ENCODE data around the gene PPP1R3C.

The PPP1R3C gene

GRCh38 chr10:91593366-91593765, 39.5 kb downstream of the PPP1R3C start:
- DNase-seq (no peak), ATAC-seq (no peak)
- Mint-ChIP-seq H3K27me3 (peaks cover 31% of the 10 kb centered on the region), H3K27ac (no peak overlapping the region), H3K9me3 (no peaks in the 10 kb centered on the region), H3K4me3 (no peak overlapping the region), H3K4me1 (no peaks in the 10 kb centered on the region)

GRCh38 chr10:91592266-91592975, 40.5 kb downstream of the PPP1R3C start:
- Mint-ChIP-seq H3K27ac (no peak overlapping the region), H3K9me3 (no peaks in the 10 kb centered on the region), H3K27me3 (peaks cover 34% of the 10 kb centered on the region), H3K4me3 (no peak overlapping the region), H3K4me1 (no peaks in the 10 kb centered on the region)
- ATAC-seq, result no peak
- no peak for DNase-seq

- peaks cover 34% of the 10 kb centered on the region for H3K27me3 Mint-ChIP-seq
- no peak overlapping the region for H3K4me3 Mint-ChIP-seq
- H3K27ac Mint-ChIP-seq, result no peak overlapping the region
- ATAC-seq (no peak), DNase-seq (no peak)
- H3K4me1 Mint-ChIP-seq, result no peaks in the 10 kb centered on the region
- H3K9me3 Mint-ChIP-seq, result no peaks in the 10 kb centered on the region
These were observed 41.1 kb downstream of the PPP1R3C start for GRCh38 chr10:91591797-91592174.

- Mint-ChIP-seq H3K27ac (no peak overlapping the region), H3K4me1 (no peaks in the 10 kb centered on the region), H3K4me3 (no peak overlapping the region), H3K9me3 (no peaks in the 10 kb centered on the region), H3K27me3 (peaks cover 34% of the 10 kb centered on the region)
- no peak for ATAC-seq
- DNase-seq, result no peak
These were observed 41.7 kb downstream of the PPP1R3C start for GRCh38 chr10:91590904-91591796.

GRCh38 chr10:91590142-91590903, 42.5 kb downstream of the PPP1R3C start:
- Mint-ChIP-seq H3K4me3 (no peak overlapping the region), H3K9me3 (no peaks in the 10 kb centered on the region), H3K27me3 (peaks cover 30% of the 10 kb centered on the region), H3K4me1 (no peaks in the 10 kb centered on the region), H3K27ac (no peak overlapping the region)
- ATAC-seq (no peak), DNase-seq (no peak)

- DNase-seq, result no peak
- Mint-ChIP-seq H3K4me3 (no peak overlapping the region), H3K27ac (no peak overlapping the region), H3K27me3 (peaks cover 27% of the 10 kb centered on the region), H3K9me3 (no peaks in the 10 kb centered on the region), H3K4me1 (no peaks in the 10 kb centered on the region)
- no peak for ATAC-seq
These were observed 43.2 kb downstream of the PPP1R3C start for GRCh38 chr10:91589658-91590035.

GRCh38 chr10:91589015-91589657, 43.7 kb downstream of the PPP1R3C start:
- Mint-ChIP-seq H3K27ac (no peak overlapping the region), H3K4me1 (no peaks in the 10 kb centered on the region), H3K4me3 (no peak overlapping the region), H3K9me3 (no peaks in the 10 kb centered on the region), H3K27me3 (peaks cover 22% of the 10 kb centered on the region)
- DNase-seq (no peak), ATAC-seq (no peak)

GRCh38 chr10:91587710-91588638, 44.9 kb downstream of the PPP1R3C start:
- H3K4me1 Mint-ChIP-seq, result no peaks in the 10 kb centered on the region
- H3K4me3 Mint-ChIP-seq, result no peak overlapping the region
- DNase-seq (no peak), ATAC-seq (no peak)
- no peaks in the 10 kb centered on the region for H3K9me3 Mint-ChIP-seq
- no peak overlapping the region for H3K27ac Mint-ChIP-seq
- H3K27me3 Mint-ChIP-seq, result peaks cover 20% of the 10 kb centered on the region

GRCh38 chr10:91582153-91582554, 50.7 kb downstream of the PPP1R3C start:
- H3K27ac Mint-ChIP-seq, result no peak overlapping the region
- H3K4me3 Mint-ChIP-seq, result no peak overlapping the region
- ATAC-seq, result no peak
- peaks cover 0 to 4% of the 10 kb centered on the region in 2 donors for H3K9me3 Mint-ChIP-seq
- H3K4me1 Mint-ChIP-seq, result no peaks in the 10 kb centered on the region
- no peak for DNase-seq
- peaks cover 11% of the 10 kb centered on the region for H3K27me3 Mint-ChIP-seq

GRCh38 chr10:91579329-91579985, 53.4 kb downstream of the PPP1R3C start:
- ATAC-seq (no peak), DNase-seq (no peak)
- H3K27me3 Mint-ChIP-seq, result peaks cover 18% of the 10 kb centered on the region
- H3K9me3 Mint-ChIP-seq, result peaks cover 0 to 4% of the 10 kb centered on the region in 2 donors
- no peak overlapping the region for H3K27ac Mint-ChIP-seq
- no peak overlapping the region for H3K4me3 Mint-ChIP-seq
- H3K4me1 Mint-ChIP-seq, result no peaks in the 10 kb centered on the region

Data from stimulated activated naive CD8-positive, alpha-beta T cell treated with anti-CD3 and anti-CD28 coated beads, Interleukin-15, amount 100 ng/mL, for 72 hours (primary cell).